PC-3 (cell line): Measurements from ENCODE around the gene C15orf40.

Source experiments
- CTCF ChIP-seq: fragments of 300-600 bp; sonication (generic); conservative IDR thresholded peaks from 2 replicates; pipeline ENCODE4 v1.5.1; 2017; ENCODE audit warnings: antibody characterized with exemption, low read depth, mild to moderate bottlenecking, low read length
- EZH2phosphoT487 ChIP-seq: fragments of 300-600 bp; sonication (generic); IDR thresholded peaks from 2 replicates; pipeline ENCODE4 v1.6.1; 2018; ENCODE audit warnings: mild to moderate bottlenecking, antibody characterized with exemption, low read length, borderline replicate concordance

GRCh38 chr15:82960766-82961165 lies 50.7 kb downstream of the C15orf40 start:
- no peak for TF ChIP-seq CTCF
- TF ChIP-seq EZH2phosphoT487 = no peak
